ENCODE results near the gene C1QTNF8. TPM values are rescaled to one million over a fixed set of nuclear protein-coding genes. Genes with fewer than 3 reads are reported as not detected.
A peak's percentile ranks its signal among the peaks of the same experiment; 100 is the strongest.

Gene C1QTNF8
- total RNA-seq, 1 experiment from 2014 or later = 0.27 TPM

DNA sequence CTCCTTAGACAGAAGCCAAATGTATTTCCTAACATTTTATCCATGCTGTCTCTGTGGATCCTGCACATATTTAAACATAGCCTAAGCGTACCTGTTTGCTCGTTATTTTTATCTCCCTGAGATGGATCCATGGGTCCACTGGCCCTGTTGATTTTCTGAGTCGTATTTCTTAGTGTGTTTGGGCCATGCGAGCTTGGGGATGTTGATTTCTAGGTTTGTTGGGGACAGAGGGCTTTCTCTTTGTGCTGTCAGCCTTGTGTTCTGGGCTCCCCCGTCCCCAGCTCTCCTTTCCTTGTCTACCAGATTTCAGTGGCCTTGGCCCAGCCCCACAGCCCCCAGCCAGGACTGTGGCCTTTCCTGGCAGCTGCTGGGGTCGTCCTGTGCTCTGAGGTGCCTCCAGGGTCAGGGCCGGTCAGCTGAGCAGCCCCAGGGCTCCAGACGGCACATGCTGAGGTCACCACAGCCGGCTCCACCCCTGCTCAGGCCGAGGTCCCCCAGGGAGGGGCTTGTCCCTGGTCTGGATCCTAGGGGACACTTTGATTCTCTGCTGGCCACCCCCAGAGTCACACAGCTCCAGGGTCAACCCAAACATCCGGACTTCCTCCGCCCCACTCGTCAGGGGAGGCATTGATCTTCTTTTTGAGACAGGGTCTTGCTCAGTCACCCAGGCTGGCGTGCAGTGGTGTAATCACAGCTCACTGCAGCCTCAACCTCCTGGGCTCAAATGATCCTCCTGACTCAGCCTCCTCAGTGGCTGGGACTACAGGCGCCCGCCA, 19.1 kb downstream of the C1QTNF8 start:
- no peaks in the 10 kb centered on the region for H3K27me3 ChIP-seq (ENCODE audit: insufficient read depth, low read length)
- H3K9me2 ChIP-seq (ENCODE audit: insufficient read depth) = no peaks in the 10 kb centered on the region
- no peaks in the 10 kb centered on the region for H3K36me3 ChIP-seq (ENCODE audit: control insufficient read depth in 1 of 2, insufficient read depth in 2 of 2, low read length in 2 of 2)
- 0 out of 2 replicates have a peak overlapping the region, but pooled peaks have one; percentile 8 for H3K9ac ChIP-seq (ENCODE audit: low read length)
- no peaks in the 10 kb centered on the region for H4K20me1 ChIP-seq (ENCODE audit: insufficient read depth)
- no TSS peak for BruUV-seq (replicated peaks)
- no peak overlapping the region for H2AFZ ChIP-seq (ENCODE audit: low read depth, low read length, poor library complexity, severe bottlenecking)
- TF ChIP-seq SRF (IDR thresholded peaks at IDR 0.05; ENCODE audit: low read depth) (no peak), ZFX (IDR thresholded peaks at IDR 0.05) (no peak), EZH2phosphoT487 (IDR thresholded peaks at IDR 0.05; ENCODE audit: borderline replicate concordance) (no peak), JUND (IDR thresholded peaks at IDR 0.05) (no peak), RAD21 (IDR thresholded peaks at IDR 0.05; ENCODE audit: low read depth) (no peak), POLR2A (IDR thresholded peaks at IDR 0.05; ENCODE audit: borderline replicate concordance, extremely low read depth, insufficient read depth, insufficient read length) (no peak), FOSL1 (IDR thresholded peaks at IDR 0.05; ENCODE audit: low read depth) (no peak), CBX3 (IDR thresholded peaks at IDR 0.05; ENCODE audit: low read depth) (no peak)
- TF ChIP-seq, protein P1, sequence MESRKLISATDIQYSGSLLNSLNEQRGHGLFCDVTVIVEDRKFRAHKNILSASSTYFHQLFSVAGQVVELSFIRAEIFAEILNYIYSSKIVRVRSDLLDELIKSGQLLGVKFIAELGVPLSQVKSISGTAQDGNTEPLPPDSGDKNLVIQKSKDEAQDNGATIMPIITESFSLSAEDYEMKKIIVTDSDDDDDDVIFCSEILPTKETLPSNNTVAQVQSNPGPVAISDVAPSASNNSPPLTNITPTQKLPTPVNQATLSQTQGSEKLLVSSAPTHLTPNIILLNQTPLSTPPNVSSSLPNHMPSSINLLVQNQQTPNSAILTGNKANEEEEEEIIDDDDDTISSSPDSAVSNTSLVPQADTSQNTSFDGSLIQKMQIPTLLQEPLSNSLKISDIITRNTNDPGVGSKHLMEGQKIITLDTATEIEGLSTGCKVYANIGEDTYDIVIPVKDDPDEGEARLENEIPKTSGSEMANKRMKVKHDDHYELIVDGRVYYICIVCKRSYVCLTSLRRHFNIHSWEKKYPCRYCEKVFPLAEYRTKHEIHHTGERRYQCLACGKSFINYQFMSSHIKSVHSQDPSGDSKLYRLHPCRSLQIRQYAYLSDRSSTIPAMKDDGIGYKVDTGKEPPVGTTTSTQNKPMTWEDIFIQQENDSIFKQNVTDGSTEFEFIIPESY (IDR thresholded peaks at IDR 0.05; ENCODE audit: extremely low read depth, insufficient replicate concordance, low read length) = no peak
- TF ChIP-seq, protein P2, sequence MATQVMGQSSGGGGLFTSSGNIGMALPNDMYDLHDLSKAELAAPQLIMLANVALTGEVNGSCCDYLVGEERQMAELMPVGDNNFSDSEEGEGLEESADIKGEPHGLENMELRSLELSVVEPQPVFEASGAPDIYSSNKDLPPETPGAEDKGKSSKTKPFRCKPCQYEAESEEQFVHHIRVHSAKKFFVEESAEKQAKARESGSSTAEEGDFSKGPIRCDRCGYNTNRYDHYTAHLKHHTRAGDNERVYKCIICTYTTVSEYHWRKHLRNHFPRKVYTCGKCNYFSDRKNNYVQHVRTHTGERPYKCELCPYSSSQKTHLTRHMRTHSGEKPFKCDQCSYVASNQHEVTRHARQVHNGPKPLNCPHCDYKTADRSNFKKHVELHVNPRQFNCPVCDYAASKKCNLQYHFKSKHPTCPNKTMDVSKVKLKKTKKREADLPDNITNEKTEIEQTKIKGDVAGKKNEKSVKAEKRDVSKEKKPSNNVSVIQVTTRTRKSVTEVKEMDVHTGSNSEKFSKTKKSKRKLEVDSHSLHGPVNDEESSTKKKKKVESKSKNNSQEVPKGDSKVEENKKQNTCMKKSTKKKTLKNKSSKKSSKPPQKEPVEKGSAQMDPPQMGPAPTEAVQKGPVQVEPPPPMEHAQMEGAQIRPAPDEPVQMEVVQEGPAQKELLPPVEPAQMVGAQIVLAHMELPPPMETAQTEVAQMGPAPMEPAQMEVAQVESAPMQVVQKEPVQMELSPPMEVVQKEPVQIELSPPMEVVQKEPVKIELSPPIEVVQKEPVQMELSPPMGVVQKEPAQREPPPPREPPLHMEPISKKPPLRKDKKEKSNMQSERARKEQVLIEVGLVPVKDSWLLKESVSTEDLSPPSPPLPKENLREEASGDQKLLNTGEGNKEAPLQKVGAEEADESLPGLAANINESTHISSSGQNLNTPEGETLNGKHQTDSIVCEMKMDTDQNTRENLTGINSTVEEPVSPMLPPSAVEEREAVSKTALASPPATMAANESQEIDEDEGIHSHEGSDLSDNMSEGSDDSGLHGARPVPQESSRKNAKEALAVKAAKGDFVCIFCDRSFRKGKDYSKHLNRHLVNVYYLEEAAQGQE (IDR thresholded peaks at IDR 0.05; ENCODE audit: low read depth) = no peak
- ATAC-seq = no peak
- ChIA-PET CTCF (no interaction called here), POLR2A (no interaction called here), RAD21 (ENCODE audit: low non-redundant PET in 1 of 2, low total read pairs in 2 of 2, uncharacterized antibody in 2 of 2, unreplicated experiment in 2 of 2) (no interaction called here)
- H3K79me2 ChIP-seq (ENCODE audit: insufficient read depth, low read length) = no peaks in the 10 kb centered on the region
- H3K4me2 ChIP-seq (ENCODE audit: low read length) = no peak overlapping the region
- no peak overlapping the region for H3K4me3 ChIP-seq (replicated peaks in 1 of 2; ENCODE audit: low read depth in 1 of 2, low read length in 2 of 2)
- intact Hi-C loops (cut with micrococcal nuclease) = no loop called here
- H3K27ac ChIP-seq (ENCODE audit: low read depth, low read length) = no peak overlapping the region
- DNase-seq (ENCODE audit: low read depth, low spot score) = no peak
- H3K4me1 ChIP-seq (ENCODE audit: control insufficient read depth in 1 of 2, insufficient read depth in 2 of 2, low read length in 2 of 2) = peaks cover 53 to 61% of the 10 kb centered on the region in 2 experiments
- H3K9me3 ChIP-seq (ENCODE audit: control insufficient read depth in 1 of 2, insufficient read depth in 1 of 2, low read depth in 1 of 2, low read length in 2 of 2) = no peaks in the 10 kb centered on the region
